ENCODE data around the gene ZMIZ1.

- TF ChIP-seq REST (IDR thresholded peaks at IDR 0.05; ENCODE audit: insufficient read depth in 1 of 2, low read depth in 2 of 2, low read length in 2 of 2) (no peak), POLR2AphosphoS5 (IDR thresholded peaks at IDR 0.05; ENCODE audit: low read depth, low read length) (no peak)
These were observed 72.1 kb downstream of the ZMIZ1 start for GRCh38 chr10:79140855-79141254.
